Measurements from ENCODE around the gene UBR4.
A peak's percentile ranks its signal among the peaks of the same experiment; 100 is the strongest.

UBR4 gene

DNA sequence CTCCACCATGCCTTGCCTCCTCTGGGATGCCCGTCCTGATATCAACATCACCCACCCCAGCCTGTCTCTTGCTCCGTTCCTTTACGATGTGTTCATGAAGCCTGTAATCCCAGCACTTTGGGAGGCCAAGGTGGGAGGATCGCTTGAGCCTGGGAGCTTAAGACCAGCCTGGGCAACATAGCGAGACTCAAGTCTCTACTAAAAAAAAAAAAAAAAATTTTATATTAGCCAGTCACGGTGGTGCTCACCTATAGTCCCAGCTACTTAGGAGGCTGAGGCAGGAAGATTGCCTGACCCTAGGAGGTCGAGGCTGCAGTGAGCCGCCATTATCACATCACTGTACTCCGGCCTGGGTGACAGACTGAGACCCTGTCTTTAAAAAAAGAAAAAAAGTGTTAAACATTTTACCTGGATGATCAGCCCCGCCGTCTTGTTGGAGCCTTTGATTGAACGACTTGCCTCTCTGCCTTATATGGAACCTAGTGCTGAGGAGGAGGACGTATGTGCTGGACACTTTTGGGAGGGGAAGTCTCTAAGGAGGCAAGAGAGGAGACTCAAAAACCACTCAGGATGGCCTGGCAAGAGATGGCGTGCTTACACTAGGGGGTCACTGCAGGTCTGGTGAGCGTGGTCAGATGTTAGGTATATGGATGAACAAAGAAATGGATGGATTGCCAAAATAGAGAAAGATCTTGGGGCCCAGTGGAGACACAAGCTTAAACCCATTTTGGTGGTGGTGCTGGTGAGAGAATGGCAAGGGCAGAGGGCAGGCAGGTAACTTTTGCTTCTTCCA lies 173.1 kb downstream of the UBR4 start:
- DNase-seq (ENCODE audit: low read depth, low spot score), result no peak

DNA sequence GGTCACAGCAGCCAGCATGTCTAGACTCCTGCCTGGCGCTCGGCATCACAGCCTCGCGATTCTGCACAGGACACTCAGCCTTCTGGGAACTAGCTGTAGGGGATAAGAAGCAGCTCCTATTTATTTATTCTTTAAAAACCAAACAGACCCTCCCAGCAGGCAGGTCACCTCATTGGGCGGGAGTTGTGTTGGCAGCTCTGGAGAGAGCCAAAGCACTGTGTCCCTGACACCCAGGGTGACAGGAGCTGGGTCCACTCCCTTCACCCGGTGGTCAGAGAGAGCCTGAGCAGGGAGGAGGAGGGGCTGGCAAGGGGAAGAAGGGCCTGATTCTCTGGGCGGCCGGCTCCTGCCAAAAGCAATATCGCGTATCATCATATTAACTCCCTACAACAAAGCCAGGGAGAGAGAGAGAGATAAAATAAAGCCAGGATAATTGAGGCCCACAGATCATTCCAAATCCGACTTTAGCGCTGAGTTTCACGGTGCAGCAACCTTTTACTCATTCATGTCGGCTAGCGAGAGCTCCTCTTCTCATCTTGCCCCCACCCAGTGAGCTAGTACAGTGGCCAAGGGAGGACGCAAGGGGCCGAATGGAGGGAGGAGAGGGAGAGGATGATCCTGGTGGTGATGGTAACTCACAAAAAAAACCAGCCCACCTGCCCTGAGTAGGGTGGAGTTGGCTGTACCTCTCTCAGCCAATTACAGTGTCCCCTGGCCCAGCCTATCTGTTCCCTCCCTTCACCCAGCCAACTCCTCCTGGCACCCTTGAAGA lies 173.8 kb downstream of the UBR4 start:
- no peak for DNase-seq (ENCODE audit: low read depth, low spot score)

DNA sequence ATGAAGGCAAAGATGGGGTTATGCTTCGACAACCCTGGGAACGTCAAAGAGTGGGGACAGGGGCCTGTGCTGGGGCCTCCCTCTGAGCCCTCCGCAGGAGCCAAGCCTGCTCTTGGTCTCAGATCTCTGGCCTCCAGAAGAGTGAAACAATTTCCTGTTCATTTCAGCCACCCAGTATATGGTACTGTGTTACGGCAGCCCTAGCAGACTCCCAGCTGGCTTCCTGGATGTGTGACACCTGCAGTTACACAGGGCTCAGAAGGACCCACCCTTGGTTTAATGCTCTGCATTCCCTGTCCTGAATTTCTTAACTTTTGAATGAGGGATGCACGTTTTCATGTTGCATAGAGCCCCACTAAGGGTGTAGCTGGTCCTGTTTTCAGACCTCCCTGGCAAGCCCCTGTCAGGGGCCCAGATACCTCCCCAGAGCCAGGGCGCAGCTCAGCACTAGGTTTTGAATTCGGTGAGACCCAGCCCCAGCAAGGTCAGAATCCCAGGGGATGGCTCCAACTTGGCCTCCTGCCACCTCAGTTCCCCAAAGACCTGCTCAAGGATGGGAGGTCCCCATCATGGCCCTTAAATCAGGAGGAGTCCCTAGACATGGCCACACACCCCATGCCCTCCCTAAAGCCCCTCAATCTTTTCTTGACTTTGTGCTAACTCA lies 174.6 kb downstream of the UBR4 start:
- no peak for DNase-seq (ENCODE audit: low read depth, low spot score)

DNA sequence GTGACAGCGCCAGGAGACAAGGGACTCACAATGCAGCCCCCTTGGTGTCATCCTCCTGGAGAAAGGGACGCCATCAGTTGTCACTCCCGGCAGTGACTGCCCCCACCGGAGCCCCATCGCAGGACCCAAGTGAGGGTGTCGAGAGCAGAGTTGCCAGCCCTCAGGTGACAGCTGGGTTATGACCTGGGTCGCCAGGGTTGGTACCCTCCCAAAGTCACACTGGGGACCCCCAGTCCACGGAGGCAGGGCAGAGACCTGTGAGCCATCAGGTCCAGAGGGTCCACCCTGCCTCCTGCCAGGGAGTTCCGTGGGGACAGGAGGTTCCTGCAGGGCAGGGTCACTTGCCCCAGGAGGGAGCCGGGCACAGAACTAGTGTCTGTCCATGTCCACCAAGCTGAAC lies 175.3 kb downstream of the UBR4 start:
- no peak for DNase-seq (ENCODE audit: low read depth, low spot score)

DNA sequence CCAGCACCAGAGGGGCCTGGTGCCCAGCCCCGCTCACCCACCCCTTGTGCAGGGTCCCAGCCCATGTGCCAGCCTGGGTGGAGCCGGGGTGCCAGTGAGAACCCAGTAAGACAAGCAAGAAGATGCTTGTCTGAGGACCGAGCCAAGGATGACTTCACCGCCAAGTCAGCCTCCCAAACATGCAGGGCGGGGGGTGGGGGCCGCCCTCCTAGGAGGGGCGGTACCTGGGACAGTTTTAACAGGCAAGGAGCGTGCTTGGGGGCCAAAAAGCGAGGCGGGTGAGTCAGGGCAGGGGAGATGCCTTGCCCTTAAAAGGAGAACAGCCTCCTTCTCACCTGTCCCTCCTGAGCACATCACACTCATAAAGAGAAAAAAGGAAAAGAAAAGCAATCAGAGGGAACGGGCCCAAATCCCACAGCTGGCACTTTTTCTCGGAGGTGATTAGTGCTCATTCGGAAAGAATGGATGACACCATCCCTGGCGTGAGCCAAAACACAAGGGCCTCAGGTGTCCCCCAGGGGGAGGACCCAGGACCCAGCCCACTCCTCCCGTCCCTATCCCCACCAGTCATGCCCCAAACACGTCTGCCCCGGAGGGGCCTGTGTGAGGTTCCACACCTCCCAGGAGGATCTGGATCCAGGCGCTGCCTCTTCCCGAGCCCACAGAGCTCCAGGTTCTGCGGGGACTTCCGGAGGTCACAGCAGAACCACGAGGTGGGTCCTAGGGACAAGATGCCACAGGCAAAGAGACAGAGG lies 176.0 kb downstream of the UBR4 start:
- DNase-seq (ENCODE audit: low read depth, low spot score), result peak; percentile 54

DNA sequence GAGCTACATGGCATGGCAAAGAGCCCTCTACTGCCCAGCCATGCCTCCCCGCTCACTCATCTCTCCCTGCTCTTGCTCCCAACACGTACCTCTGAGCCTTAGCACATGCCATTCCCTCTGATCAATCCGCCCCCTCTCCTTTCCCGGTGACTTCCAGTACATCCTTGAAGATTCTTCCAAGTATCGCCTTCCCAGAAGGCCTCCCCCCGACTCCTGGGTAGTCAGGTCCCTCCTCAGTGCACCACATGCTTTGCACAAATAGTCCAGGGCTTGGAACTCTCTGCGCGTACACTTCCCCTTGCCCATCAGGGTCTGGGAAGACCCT lies 176.6 kb downstream of the UBR4 start:
- DNase-seq (ENCODE audit: low read depth, low spot score), result no peak

DNA sequence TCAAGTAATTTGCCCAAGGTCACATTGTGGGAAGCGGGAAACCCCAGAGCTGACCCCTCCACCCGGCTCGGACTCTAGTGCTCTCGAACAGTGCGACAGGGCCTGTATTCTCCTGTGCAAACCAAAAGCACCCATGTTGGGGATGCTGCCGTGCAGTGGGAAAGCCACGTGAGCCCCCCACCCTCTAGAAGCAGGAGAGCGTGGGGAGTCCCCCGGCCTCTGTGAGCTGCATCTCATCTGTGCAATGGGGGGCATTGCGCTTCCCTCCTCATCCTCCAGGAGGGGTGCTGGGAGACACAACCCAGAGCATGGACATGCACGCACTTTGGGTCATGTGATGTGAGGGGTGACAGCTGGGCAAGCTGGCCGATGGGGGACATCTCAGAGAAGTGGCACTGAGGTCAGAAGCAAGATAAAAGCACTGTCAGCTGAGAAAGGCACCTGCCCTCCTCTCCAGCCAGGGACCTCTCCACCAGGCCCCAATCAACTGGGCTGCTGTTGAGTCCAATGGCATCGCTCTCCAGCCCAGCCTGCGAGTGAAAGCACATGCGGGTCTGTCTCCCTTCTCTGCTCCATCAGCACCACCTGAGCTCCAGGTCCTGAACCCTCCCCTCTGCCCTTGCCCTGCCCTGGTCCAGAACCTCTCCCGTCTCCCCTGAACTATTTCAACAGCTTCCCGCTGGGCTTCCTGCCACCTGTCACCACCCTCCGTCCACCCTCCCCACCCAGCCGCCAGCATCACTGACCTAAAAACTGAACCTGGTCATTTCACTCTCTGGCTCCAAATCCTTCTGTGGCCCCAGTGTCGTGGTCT lies 177.2 kb downstream of the UBR4 start:
- DNase-seq (ENCODE audit: low read depth, low spot score), result no peak

DNA sequence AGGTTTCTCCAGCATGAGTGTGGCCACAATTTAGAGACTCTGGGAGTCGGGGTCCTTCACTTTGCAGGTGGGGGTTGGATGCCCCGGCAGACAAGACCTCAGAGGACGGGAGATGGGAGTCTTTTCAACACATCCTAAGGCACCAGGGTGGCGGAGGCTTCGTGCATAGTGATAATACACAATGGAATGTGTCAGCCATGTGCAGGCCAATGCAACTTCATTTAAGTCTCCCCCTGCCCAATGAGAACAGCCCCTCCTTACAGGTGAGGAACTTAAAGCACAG lies 177.7 kb downstream of the UBR4 start:
- DNase-seq (ENCODE audit: low read depth, low spot score), result no peak

DNA sequence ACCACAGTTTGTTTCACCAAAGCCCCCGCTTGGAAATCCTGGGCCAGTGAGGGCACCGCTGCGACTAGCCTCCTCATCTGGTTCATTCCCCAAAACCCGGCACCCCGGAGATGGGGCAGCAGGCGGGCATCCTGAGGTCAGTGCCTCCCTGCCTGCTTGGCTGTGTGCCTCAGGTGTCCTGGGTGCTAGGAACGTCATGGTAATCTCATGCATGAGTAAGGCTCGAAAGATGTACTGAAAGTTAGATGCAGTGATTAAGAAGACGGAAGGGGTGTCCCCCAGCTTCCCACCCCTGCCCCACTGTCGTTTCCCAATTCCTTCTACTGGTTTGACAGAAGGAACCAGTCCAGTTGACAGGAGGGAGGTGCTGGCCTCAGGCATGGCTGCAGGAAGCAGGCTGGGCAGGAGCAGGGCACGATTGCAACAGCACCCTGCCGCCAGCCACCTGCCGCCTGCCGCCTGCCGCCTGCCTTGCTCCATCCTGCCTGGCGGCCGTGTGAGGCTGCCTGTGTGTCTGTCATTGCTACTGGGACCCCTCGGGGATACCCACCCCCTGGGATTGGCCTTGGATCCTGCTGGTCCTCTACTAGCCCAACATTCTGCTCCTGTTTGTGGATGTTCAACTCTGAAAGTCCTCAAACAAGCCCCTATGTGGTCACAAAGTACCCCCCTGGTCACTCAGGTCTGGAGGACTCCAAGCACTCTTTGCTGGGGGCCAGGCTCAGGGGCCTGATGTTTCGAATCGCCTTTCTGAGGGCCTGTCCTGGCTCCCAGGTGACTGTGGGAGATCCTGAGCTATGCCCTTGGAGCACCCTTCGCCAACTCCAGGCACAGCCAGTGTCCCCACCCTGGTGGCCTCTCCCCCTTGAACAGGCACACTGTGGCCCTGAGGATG lies 180.6 kb downstream of the UBR4 start:
- DNase-seq (ENCODE audit: low read depth, low spot score), result no peak

DNA sequence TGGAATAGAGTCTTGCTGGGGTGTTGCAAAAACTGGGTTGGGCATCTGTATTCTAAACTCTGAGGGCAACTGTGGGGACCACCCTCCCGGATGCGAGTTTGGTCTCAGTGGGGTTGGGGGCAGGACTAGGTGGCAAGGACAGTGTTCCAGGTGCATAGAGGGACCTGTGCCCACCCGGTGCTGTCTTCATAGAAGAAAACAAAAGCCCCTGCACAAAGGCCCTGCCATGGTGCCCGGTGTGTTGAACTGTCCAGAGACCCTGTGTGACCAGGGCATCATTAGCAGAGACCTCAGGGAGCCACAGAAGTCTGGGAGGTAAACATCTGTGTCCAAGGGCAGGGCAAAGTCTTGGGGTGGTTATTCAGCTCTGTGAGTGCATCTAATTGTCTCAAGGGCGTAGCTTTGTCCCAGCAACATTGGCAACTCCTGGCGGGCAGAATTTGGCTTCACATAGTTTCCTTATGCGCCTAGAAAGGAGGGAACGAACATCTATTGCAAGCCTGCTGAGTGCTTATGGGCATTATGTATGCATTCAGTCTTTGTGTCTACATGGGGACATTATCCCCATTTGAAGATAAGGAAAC lies 181.4 kb downstream of the UBR4 start:
- no peak for DNase-seq (ENCODE audit: low read depth, low spot score)

DNA sequence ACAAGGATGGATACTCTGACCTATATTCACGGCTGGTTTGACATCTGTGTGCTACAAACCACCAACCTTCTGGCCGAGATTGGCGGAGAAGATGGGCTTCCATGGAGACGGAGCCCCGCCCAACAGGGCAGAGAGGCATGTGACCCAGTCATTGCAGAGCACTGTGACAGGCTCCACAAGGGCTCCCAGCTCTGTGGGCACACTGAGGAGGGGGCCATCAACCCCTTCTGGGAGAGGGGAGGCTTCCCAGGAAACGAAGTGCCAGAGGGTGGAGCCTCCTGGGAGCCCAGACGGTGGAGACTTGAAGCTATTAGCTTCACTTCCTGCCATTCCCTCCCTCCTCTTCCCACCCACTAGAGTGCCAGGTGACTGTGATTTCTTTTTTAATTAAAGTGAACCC lies 182.0 kb downstream of the UBR4 start:
- DNase-seq (ENCODE audit: low read depth, low spot score), result no peak
